GM13977 (cell line): Measurements from ENCODE around the gene C8A.

Experiments used
- DNase-seq: peaks from one replicate; pipeline ENCODE4 v3.0.0; 2012; ENCODE audit warnings: low spot score
- in situ Hi-C: fragments of 300-500 bp; cut with MboI; formaldehyde crosslinking; loops from one replicate; pipeline ENCODE4 v1.12.0; 2022; ENCODE audit warnings: low sequenced_read_pairs, low pct_unique_long_range_greater_than_20kb, mixed read lengths, inconsistent platforms; ENCODE audit not compliant: unreplicated experiment
- TF ChIP-seq, protein P1 (sequence below): IDR thresholded peaks from 2 replicates; pipeline ENCODE4 v1.5.1; 2012; ENCODE audit warnings: mild to moderate bottlenecking, control low read depth; ENCODE audit not compliant: insufficient read depth; ENCODE audit errors: extremely low read depth, missing control alignments

Gene C8A

DNA sequence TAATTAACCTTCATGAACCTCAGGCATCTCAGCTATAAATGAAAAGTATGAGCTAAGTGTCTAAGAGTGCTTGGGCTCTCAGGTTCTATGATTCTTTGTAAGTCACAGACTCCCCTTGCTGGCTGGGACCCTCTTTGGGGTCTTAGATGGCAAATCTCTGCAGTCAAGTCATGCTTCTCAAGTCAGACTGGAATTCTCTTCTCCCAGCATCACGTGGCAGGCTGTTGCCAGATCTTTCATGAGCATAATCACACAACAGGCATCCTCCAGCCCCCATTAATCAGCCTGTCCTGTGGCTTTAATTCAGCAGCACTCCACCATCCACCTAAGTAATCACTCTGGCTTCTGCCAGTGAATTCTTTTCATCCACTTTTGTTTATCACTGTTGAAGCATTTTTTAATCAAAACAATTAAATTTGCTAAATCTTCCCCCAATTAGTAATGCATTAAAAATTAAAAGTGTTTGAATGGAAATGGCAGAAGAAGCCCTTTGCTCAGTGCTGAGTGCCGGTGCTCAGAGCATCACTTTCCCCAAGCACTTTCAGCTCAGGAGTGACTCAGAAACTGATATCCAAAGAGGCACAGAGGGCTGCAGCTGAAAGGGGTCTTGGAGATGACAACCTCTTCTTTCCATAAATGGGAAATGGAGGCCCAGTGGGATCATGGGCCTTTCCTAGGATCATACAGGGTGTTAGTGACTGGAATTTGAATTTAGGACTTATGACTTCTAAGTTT lies 50.2 kb downstream of the C8A start:
- DNase-seq = no peak
- TF ChIP-seq, protein P1, sequence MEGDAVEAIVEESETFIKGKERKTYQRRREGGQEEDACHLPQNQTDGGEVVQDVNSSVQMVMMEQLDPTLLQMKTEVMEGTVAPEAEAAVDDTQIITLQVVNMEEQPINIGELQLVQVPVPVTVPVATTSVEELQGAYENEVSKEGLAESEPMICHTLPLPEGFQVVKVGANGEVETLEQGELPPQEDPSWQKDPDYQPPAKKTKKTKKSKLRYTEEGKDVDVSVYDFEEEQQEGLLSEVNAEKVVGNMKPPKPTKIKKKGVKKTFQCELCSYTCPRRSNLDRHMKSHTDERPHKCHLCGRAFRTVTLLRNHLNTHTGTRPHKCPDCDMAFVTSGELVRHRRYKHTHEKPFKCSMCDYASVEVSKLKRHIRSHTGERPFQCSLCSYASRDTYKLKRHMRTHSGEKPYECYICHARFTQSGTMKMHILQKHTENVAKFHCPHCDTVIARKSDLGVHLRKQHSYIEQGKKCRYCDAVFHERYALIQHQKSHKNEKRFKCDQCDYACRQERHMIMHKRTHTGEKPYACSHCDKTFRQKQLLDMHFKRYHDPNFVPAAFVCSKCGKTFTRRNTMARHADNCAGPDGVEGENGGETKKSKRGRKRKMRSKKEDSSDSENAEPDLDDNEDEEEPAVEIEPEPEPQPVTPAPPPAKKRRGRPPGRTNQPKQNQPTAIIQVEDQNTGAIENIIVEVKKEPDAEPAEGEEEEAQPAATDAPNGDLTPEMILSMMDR = no peak
- in situ Hi-C loops = no loop called here

DNA sequence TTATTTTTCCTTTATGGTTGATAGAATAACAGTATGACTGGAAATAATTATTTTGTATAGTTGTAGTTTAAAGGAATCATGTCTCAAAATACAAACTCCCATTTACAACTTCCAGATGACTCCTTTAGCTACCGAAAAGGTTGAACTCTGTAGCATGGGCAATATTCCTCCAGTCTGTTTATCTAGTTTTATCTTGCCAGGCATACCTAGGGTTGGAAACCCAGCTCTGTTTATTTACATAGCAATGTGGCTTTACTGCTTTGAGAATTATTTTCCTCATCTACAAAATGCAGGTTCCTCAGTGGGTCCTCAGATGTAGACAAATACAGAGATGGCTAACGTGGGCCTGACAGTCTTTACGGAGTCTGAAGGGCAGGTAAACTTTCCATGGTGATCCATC lies 51.1 kb downstream of the C8A start:
- no peak for DNase-seq
- in situ Hi-C loops = no loop called here
- TF ChIP-seq, protein P1 = no peak

DNA sequence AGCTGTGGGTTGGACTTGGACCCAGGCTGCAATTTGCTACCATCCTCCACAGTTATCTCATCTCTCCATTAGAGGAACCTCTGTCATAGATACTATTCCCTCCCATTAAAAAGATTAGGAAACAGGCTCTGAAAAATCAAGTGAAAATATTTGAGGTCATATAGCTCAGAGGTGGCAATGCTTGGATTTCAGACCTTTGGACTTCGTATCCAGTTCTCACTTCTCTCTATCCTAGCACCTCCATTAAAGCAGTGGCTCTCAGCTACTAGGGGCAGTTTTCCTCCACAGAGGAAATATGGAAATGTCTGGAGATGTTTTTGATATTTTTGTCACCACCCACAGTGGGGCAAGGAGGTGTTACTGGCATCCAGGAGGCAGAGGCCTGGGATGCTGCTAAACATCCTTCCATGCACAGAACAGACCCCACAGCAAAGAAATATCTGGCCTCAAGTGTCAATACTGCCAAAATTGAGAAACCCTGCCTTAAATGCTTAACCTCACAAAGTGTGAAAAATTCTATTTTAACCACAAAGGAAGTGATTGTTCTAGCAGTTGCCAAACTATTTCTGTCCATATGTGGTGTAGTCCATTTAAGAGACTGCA lies 54.1 kb downstream of the C8A start:
- DNase-seq = no peak
- in situ Hi-C loops = no loop called here
- TF ChIP-seq, protein P1 = no peak

DNA sequence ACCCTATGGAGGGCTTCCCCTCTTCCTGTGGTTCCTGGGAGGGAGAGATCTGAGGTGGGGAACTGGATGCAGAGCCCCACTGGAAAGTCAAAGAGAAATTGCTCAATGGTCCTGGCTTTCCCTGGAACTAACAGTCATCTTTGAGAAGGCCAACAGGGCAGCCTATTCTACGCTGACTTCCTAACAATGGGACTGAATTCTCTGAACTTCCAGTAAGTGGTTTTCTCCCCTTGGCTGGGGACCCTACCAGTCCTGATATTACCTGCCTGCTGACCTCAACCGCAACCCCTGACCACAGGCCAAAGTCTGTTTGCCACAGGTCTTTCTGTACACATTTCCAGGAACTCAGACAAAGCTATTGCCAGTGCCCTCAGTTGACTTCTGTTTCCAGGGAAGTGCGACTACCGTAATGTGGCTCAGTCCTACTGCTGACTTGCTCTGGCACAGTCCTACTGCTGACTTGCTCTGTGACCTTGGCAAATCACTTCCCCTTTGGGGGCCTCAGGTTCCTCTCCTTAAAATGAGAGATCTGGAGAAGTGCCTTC lies 55.9 kb downstream of the C8A start:
- TF ChIP-seq, protein P1 = no peak
- no peak for DNase-seq
- in situ Hi-C loops = no loop called here

DNA sequence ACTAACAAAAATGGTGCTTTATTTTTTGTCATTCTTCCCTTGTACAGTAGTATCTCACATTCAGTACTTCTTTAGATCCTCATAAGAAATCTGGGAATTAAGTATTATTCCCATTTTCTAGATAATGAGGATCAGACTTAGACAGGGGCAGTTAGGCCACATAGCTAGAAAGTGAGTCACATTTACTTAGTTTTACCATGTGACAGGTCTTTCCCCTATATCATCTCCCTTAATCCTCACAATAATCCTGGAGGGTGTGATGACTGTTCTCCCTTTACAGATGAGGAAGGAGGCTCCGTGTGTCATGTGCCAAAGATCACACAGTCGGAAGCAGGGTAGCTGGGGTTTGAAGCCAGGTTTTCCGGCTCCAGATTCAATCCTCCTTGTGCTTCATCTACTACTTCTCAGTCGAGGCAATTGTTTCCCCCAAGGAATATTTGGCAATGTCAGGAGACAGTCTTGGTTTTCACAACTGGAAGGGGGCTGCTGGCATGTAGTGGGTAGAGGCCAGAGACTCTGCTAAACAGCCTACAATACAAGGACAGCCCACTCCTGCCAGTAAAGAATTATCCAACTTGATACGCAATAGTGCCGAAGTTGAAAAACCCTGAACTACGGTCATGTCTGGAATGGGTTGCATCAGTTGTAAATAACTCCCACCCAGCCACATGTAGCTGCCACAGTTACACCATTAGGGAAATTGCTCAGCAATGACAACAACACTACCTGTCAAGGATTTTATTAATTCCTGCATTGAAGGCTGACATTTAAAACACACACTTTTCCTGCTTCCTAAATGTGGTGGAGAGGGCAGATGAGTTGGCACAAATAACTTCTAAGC lies 56.7 kb downstream of the C8A start:
- in situ Hi-C loops = no loop called here
- no peak for DNase-seq
- TF ChIP-seq, protein P1 = no peak

DNA sequence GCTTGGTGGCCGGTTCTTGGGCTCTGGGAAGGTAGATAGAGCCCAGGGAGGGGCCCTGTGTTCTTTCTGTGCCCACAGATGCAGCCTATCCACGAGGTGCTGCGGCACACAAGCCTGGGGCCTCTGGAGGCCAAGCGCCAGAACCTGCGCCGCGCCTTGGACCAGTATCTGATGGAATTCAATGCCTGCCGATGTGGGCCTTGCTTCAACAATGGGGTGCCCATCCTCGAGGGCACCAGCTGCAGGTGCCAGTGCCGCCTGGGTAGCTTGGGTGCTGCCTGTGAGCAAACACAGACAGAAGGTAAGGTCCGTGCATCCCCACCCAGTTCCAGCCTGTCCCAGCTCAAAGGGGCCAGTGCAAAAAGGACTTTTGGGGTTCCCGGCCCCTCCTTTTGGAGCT lies 57.7 kb downstream of the C8A start:
- no peak for DNase-seq
- in situ Hi-C loops = no loop called here
- TF ChIP-seq, protein P1 = no peak
